ENCODE measurements around the gene KIRREL1.

DNA sequence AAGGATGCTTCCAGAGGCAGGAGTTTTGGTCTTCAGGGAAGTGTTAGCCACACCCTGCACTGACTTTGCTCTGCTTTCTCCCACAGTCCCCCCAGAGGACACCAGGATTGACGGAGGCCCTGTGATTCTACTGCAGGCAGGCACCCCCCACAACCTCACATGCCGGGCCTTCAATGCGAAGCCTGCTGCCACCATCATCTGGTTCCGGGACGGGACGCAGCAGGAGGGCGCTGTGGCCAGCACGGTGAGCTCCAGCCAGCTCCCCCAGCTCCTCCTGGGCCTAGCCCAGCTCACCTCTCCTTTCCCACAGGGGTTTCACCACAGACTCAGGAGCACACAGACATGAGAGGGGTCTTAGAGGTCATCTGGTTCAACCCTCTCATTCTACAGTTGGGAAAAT, 90.9 kb downstream of the KIRREL1 start:
- TF ChIP-seq, protein P1, sequence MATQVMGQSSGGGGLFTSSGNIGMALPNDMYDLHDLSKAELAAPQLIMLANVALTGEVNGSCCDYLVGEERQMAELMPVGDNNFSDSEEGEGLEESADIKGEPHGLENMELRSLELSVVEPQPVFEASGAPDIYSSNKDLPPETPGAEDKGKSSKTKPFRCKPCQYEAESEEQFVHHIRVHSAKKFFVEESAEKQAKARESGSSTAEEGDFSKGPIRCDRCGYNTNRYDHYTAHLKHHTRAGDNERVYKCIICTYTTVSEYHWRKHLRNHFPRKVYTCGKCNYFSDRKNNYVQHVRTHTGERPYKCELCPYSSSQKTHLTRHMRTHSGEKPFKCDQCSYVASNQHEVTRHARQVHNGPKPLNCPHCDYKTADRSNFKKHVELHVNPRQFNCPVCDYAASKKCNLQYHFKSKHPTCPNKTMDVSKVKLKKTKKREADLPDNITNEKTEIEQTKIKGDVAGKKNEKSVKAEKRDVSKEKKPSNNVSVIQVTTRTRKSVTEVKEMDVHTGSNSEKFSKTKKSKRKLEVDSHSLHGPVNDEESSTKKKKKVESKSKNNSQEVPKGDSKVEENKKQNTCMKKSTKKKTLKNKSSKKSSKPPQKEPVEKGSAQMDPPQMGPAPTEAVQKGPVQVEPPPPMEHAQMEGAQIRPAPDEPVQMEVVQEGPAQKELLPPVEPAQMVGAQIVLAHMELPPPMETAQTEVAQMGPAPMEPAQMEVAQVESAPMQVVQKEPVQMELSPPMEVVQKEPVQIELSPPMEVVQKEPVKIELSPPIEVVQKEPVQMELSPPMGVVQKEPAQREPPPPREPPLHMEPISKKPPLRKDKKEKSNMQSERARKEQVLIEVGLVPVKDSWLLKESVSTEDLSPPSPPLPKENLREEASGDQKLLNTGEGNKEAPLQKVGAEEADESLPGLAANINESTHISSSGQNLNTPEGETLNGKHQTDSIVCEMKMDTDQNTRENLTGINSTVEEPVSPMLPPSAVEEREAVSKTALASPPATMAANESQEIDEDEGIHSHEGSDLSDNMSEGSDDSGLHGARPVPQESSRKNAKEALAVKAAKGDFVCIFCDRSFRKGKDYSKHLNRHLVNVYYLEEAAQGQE (IDR thresholded peaks at IDR 0.05; ENCODE audit: insufficient read depth in 1 of 2, low read depth in 2 of 2, low read length in 1 of 2): no peak
- TF ChIP-seq, protein P2, sequence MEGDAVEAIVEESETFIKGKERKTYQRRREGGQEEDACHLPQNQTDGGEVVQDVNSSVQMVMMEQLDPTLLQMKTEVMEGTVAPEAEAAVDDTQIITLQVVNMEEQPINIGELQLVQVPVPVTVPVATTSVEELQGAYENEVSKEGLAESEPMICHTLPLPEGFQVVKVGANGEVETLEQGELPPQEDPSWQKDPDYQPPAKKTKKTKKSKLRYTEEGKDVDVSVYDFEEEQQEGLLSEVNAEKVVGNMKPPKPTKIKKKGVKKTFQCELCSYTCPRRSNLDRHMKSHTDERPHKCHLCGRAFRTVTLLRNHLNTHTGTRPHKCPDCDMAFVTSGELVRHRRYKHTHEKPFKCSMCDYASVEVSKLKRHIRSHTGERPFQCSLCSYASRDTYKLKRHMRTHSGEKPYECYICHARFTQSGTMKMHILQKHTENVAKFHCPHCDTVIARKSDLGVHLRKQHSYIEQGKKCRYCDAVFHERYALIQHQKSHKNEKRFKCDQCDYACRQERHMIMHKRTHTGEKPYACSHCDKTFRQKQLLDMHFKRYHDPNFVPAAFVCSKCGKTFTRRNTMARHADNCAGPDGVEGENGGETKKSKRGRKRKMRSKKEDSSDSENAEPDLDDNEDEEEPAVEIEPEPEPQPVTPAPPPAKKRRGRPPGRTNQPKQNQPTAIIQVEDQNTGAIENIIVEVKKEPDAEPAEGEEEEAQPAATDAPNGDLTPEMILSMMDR (IDR thresholded peaks at IDR 0.05): no peak

Data from Panc1 (cell line).